K562 (cell line): ENCODE measurements around the gene TINAGL1. TPM values are rescaled to one million over a fixed set of nuclear protein-coding genes. Genes with fewer than 3 reads are reported as not detected.

Experiments
- BRF2 ChIP-seq: IDR thresholded peaks from 3 replicates; pipeline ENCODE4 v1.6.1; 2011; ENCODE audit warnings: borderline replicate concordance, mild to moderate bottlenecking; ENCODE audit not compliant: insufficient read length, insufficient read depth
- CHCHD3 ChIP-seq: fragments of 250-450 bp; sonication (Bioruptor Pico); IDR thresholded peaks from 2 replicates; pipeline ENCODE4 v2.1.2; 2022; ENCODE audit warnings: mild to moderate bottlenecking
- CREM ChIP-seq: IDR thresholded peaks from 2 replicates; pipeline ENCODE4 v1.6.1; 2014; ENCODE audit warnings: antibody characterized with exemption, low read depth
- CUX1 ChIP-seq: fragments of 200-800 bp; sonication (Bioruptor generic); IDR thresholded peaks from 2 replicates; pipeline ENCODE4 v1.6.1; 2016; ENCODE audit warnings: missing genetic modification characterization, missing compliant biosample characterization
- EP300 ChIP-seq: IDR thresholded peaks from 2 replicates; pipeline ENCODE4 v1.6.1; 2012; ENCODE audit warnings: low read length, improper control_type of control experiment
- ERF ChIP-seq: fragments of 450-650 bp; formaldehyde crosslinking; IDR thresholded peaks from 2 replicates; pipeline ENCODE4 v1.4.0; 2020; ENCODE audit warnings: mild to moderate bottlenecking, mixed read lengths
- GATAD2A ChIP-seq: fragments of 450-650 bp; IDR thresholded peaks from 2 replicates; pipeline ENCODE4 v1.6.1; 2017
- HMGN3 ChIP-seq: IDR thresholded peaks from 2 replicates; pipeline ENCODE4 v1.6.1; 2011; ENCODE audit warnings: borderline replicate concordance, low read depth, mild to moderate bottlenecking, mixed read lengths, low read length; ENCODE audit not compliant: insufficient read length; ENCODE audit errors: extremely low read depth
- KAT2B ChIP-seq: IDR thresholded peaks from one replicate; pipeline ENCODE4 v1.6.1; 2012; ENCODE audit warnings: low read depth, mild to moderate bottlenecking, control low read depth, inconsistent platforms, low read length, moderate library complexity
- KDM1A ChIP-seq, 2 experiments: fragments of 450-650 bp; IDR thresholded peaks; 2 replicates each; pipeline ENCODE4 v1.6.1; 2016; ENCODE audit warnings: mild to moderate bottlenecking in 2 of 2
- MTF1 ChIP-seq: fragments of 250-450 bp; sonication (Bioruptor Pico); IDR thresholded peaks from 2 replicates; pipeline ENCODE4 v1.9.0; 2021; ENCODE audit warnings: moderate library complexity, mild to moderate bottlenecking, inconsistent platforms, borderline replicate concordance
- SRF ChIP-seq, 2 experiments: fragments of 250-450, 450-650 bp in 1 of 2; sonication (Bioruptor Pico) in 1 of 2; sonication (generic) in 1 of 2; formaldehyde crosslinking; IDR thresholded peaks; 2 replicates each; pipeline versions ENCODE4 v1.5.0 to v1.5.1; 2020 to 2022; ENCODE audit warnings: mild to moderate bottlenecking in 1 of 2, missing genetic modification reagents in 1 of 2
- XRCC3 ChIP-seq: fragments of 450-650 bp; IDR thresholded peaks from 2 replicates; pipeline ENCODE4 v1.6.1; 2017; ENCODE audit warnings: mild to moderate bottlenecking, moderate library complexity
- ZBED1 ChIP-seq: IDR thresholded peaks from 2 replicates; pipeline ENCODE4 v1.6.1; 2014
- ZNF436 ChIP-seq: fragments of 250-450, 450-650 bp; sonication (Bioruptor Pico); formaldehyde crosslinking; IDR thresholded peaks from 2 replicates; pipeline ENCODE4 v1.7.0; 2020; ENCODE audit warnings: mild to moderate bottlenecking
- ZNF445 ChIP-seq: fragments of 250-450 bp; sonication (Bioruptor Pico); IDR thresholded peaks from 2 replicates; pipeline ENCODE4 v1.4.0; 2020; ENCODE audit warnings: low read depth, mild to moderate bottlenecking, moderate library complexity
- ZNF77 ChIP-seq: fragments of 250-450 bp; sonication (Bioruptor Pico); IDR thresholded peaks from 2 replicates; pipeline ENCODE4 v1.5.0; 2020
- polyA plus RNA-seq, 8 experiments: library from polyadenylated mRNA; depleted of rRNA in 4 of 8; stranded (reverse) in 5 of 8; unstranded in 3 of 8; fragments of >200 nt; fragmentation: Nextera tagmentation in 2 of 8; fragmentation: Illumina TruSeq in 1 of 8; extraction: Ambion mirVana in 2 of 8; extraction: Trizol in 1 of 8; gene quantifications; 2 replicates each; pipeline versions ENCODE4 v1.2.1 to v1.2.3, GENCODE V29; 2011 to 2014; ENCODE audit warnings: inconsistent platforms in 1 of 8, missing spikeins in 1 of 8
- total RNA-seq, 7 experiments: library from RNA; depleted of rRNA in 6 of 7; stranded (reverse); fragments of >200 nt in 6 of 7; fragmentation: Illumina TruSeq in 2 of 7; extraction: Trizol in 2 of 7; gene quantifications; 2 replicates each; pipeline versions ENCODE4 v1.2.1 to v1.2.3, GENCODE V29; 2011 to 2021; ENCODE audit warnings: low replicate concordance in 1 of 7
- TF ChIP-seq, protein P1 (sequence below): fragments of 450-650 bp; formaldehyde crosslinking; IDR thresholded peaks from 2 replicates; pipeline ENCODE4 v1.4.0; 2020; ENCODE audit warnings: mild to moderate bottlenecking, moderate library complexity
- TF ChIP-seq, protein P2 (sequence below): fragments of 450-650 bp; conservative IDR thresholded peaks from 2 replicates; pipeline ENCODE4 v1.6.1; 2016; ENCODE audit warnings: missing genetic modification characterization, low read depth, mild to moderate bottlenecking, missing compliant biosample characterization, moderate library complexity

Gene TINAGL1
- total and polyA plus RNA-seq, 9 of the 15 experiments (the other 6 are each of a cell fraction or from before 2014, with no cell fraction given): 0.04 to 1.2 (median 0.07) TPM; not detected in 4

GRCh38 chr1:31593770-31594632 is 17.7 kb downstream of the TINAGL1 start (continued):
- TF ChIP-seq CUX1 (CRISPR knock-in tag): no peak
- TF ChIP-seq ERF (CRISPR knock-in tag): no peak
- no peak for TF ChIP-seq XRCC3
- peak; percentile 52; the same call in 1 of the 2 replicates for TF ChIP-seq CREM
- TF ChIP-seq KAT2B: no peak
- no peak for TF ChIP-seq ZBED1
- TF ChIP-seq CHCHD3 (CRISPR knock-in tag): no peak
- no peak for TF ChIP-seq BRF2
- no peak for TF ChIP-seq EP300
- TF ChIP-seq HMGN3: no peak
- no peak for TF ChIP-seq ZNF436
- 0 out of 4 replicates have a peak, but pooled peaks of 1 of the 2 experiments have one; percentile 27 for TF ChIP-seq KDM1A (IDR thresholded peaks at IDR 0.05)
- no peak for TF ChIP-seq MTF1 (CRISPR knock-in tag)
- TF ChIP-seq, protein P1, sequence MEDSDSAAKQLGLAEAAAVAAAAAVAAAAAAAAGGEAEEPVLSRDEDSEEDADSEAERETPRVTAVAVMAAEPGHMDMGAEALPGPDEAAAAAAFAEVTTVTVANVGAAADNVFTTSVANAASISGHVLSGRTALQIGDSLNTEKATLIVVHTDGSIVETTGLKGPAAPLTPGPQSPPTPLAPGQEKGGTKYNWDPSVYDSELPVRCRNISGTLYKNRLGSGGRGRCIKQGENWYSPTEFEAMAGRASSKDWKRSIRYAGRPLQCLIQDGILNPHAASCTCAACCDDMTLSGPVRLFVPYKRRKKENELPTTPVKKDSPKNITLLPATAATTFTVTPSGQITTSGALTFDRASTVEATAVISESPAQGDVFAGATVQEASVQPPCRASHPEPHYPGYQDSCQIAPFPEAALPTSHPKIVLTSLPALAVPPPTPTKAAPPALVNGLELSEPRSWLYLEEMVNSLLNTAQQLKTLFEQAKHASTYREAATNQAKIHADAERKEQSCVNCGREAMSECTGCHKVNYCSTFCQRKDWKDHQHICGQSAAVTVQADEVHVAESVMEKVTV (CRISPR knock-in tag): peak; percentile 69; the same call in 1 of the 2 replicates
- TF ChIP-seq, protein P2, sequence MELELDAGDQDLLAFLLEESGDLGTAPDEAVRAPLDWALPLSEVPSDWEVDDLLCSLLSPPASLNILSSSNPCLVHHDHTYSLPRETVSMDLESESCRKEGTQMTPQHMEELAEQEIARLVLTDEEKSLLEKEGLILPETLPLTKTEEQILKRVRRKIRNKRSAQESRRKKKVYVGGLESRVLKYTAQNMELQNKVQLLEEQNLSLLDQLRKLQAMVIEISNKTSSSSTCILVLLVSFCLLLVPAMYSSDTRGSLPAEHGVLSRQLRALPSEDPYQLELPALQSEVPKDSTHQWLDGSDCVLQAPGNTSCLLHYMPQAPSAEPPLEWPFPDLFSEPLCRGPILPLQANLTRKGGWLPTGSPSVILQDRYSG (tag): no peak
- no peak for TF ChIP-seq SRF (CRISPR knock-in tag; IDR thresholded peaks at IDR 0.05)
- TF ChIP-seq GATAD2A: no peak
- TF ChIP-seq ZNF77 (CRISPR knock-in tag): no peak
- no peak for TF ChIP-seq ZNF445 (CRISPR knock-in tag)
